Activated naive CD8-positive, alpha-beta T cell (primary cell): Measurements from ENCODE around the gene EHMT1.
A peak's percentile ranks its signal among the peaks of the same experiment; 100 is the strongest.

ENCODE experiments used
- H3K27ac Mint-ChIP-seq: one replicate; pipeline ENCODE4 v1.8.0; 2021; ENCODE audit warnings: mixed read lengths
- H3K27me3 Mint-ChIP-seq: one replicate; pipeline ENCODE4 v1.8.0; 2021; ENCODE audit warnings: mixed read lengths
- H3K36me3 Mint-ChIP-seq: one replicate; pipeline ENCODE4 v1.8.0; 2021; ENCODE audit warnings: mixed read lengths
- H3K4me1 Mint-ChIP-seq: one replicate; pipeline ENCODE4 v1.8.0; 2021; ENCODE audit warnings: low read depth, mixed read lengths
- H3K4me3 Mint-ChIP-seq: one replicate; pipeline ENCODE4 v1.8.0; 2021; ENCODE audit warnings: mild to moderate bottlenecking, mixed read lengths
- H3K9me3 Mint-ChIP-seq: one replicate; pipeline ENCODE4 v1.8.0; 2021; ENCODE audit warnings: low read depth, mixed read lengths

EHMT1 gene

DNA sequence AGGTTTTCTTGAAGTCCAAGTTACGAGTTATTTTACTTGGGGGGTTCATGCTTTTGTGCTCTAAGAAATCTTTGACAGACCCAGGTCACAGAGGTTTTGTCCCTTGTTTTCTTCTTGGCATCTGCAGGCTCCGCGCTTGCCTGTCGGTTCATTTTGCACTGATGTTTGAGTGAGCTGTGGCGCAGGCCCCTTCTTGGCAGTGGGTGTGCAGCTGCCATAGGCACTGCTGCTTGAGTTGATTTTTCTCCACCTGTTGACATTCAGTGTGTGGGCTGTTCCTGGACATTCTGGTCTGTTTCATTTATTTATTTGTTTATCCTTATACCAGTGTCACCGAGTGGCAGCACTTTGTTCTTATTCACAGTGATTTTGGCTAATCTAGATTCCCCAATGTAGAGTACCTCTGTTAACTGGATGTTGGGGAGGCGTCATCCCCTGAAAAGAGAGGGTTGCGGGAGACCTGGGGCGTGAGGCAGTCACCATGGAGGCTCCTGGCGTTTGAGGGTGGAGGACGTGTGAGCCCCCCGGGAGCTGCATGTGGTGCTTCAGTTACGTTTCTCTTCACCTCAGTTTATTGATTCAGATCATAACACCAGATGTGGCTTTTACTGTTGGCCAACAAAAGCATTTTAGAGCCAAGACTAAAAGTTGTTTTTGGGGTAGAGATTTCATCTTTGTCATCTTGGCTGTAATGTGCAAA is 137.4 kb downstream of the EHMT1 start:
- Mint-ChIP-seq H3K4me1 (peaks cover 22% of the 10 kb centered on the region), H3K27ac (peak overlapping the region; percentile 11), H3K36me3 (peaks cover 28% of the 10 kb centered on the region), H3K27me3 (no peaks in the 10 kb centered on the region), H3K4me3 (no peak overlapping the region), H3K9me3 (no peaks in the 10 kb centered on the region)

DNA sequence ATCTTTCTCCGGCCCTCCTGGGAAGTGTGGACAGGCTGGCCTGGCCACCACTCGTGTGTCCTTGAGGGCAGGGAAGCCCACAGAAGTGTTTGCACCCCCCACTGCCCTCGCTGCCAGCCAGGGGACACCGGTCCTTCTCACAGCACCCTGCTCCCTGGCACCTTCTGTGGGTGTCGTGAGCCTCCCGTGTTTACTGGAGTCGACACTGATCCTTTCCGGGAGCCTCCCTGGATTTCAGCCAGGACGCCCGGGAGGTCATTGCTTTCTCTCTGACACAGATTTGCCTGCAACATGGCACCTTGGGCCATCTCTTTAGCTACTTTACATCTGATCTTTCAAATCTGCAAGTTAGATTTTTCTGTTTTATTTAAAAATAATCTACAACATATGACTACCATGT is 138.3 kb downstream of the EHMT1 start:
- H3K9me3 Mint-ChIP-seq: no peaks in the 10 kb centered on the region
- H3K4me1 Mint-ChIP-seq: peaks cover 22% of the 10 kb centered on the region
- H3K36me3 Mint-ChIP-seq: peaks cover 29% of the 10 kb centered on the region
- peak overlapping the region; percentile 47 for H3K27ac Mint-ChIP-seq
- no peaks in the 10 kb centered on the region for H3K27me3 Mint-ChIP-seq
- H3K4me3 Mint-ChIP-seq: no peak overlapping the region

GRCh38 chr9:137757613-137758029 is 138.8 kb downstream of the EHMT1 start:
- Mint-ChIP-seq H3K9me3 (no peaks in the 10 kb centered on the region), H3K36me3 (peaks cover 33% of the 10 kb centered on the region), H3K4me1 (peaks cover 22% of the 10 kb centered on the region), H3K4me3 (no peak overlapping the region), H3K27me3 (no peaks in the 10 kb centered on the region), H3K27ac (peak overlapping the region; percentile 80)

DNA sequence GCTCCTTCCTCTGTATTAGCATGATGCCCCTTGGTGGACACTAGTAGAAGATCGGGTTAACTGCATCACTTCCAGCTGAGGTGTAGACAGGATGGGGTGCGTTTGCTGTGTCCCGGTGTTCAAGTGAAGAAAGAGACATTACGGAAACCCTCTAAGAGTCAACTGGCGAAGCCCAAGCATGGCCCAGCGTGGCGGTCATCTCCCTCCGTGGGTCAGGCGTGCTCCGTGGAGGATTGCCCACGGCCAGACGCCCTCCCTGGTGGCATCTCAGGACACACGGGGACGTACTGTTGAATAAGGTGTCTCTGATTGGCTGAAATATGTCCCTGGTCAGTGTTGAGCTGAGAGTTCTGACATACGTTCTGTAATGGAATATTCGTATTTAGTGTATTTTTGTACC is 139.3 kb downstream of the EHMT1 start:
- H3K9me3 Mint-ChIP-seq: no peaks in the 10 kb centered on the region
- peaks cover 22% of the 10 kb centered on the region for H3K4me1 Mint-ChIP-seq
- no peak overlapping the region for H3K4me3 Mint-ChIP-seq
- H3K27me3 Mint-ChIP-seq: no peaks in the 10 kb centered on the region
- H3K27ac Mint-ChIP-seq: peak overlapping the region; percentile 80
- peaks cover 29% of the 10 kb centered on the region for H3K36me3 Mint-ChIP-seq

- H3K36me3 Mint-ChIP-seq: peaks cover 24% of the 10 kb centered on the region
- H3K4me3 Mint-ChIP-seq: no peak overlapping the region
- H3K4me1 Mint-ChIP-seq: peaks cover 22% of the 10 kb centered on the region
- H3K27ac Mint-ChIP-seq: no peak overlapping the region
- H3K27me3 Mint-ChIP-seq: no peaks in the 10 kb centered on the region
- no peaks in the 10 kb centered on the region for H3K9me3 Mint-ChIP-seq
Observed at GRCh38 chr9:137759117-137759516, 140.3 kb downstream of the EHMT1 start.

DNA sequence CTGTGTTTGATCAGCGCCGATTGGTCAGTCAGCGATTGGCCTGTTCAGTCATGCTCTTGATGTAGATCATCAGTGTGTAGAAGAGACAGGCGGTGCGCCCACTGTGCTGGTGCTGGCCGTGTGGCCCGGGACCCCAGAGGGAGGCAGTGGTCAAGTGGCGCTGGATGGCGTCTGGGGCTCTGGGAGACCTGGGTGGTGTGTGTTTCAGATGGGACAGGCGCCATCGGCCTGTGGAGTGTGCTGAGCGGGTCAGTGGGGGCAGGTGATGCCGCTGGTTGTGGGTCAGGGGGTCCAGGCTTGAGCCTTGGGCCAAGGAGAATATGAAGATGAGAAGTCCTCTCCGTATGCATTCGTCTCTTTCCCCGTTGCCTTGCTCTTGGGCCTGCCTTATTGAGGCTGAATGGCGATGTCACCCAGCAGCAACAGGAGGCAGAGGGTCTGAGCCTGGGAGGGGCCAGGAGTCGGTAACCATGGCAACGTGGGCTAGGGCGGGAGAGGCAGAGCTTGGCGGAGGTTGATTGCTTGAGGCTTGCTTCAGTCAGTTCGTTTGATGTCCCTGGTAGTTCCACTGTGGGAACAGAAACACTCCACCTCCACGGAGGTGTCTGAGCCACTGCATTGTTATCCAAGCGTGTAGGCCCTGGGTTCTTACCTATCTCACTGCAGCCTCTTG is 141.0 kb downstream of the EHMT1 start:
- Mint-ChIP-seq H3K27ac (no peak overlapping the region), H3K9me3 (no peaks in the 10 kb centered on the region), H3K4me3 (no peak overlapping the region), H3K4me1 (peaks cover 22% of the 10 kb centered on the region), H3K27me3 (no peaks in the 10 kb centered on the region), H3K36me3 (peaks cover 28% of the 10 kb centered on the region)

GRCh38 chr9:137760426-137760825 is 141.6 kb downstream of the EHMT1 start:
- Mint-ChIP-seq H3K4me1 (peaks cover 22% of the 10 kb centered on the region), H3K4me3 (no peak overlapping the region), H3K27ac (no peak overlapping the region), H3K27me3 (no peaks in the 10 kb centered on the region), H3K36me3 (peaks cover 22% of the 10 kb centered on the region), H3K9me3 (no peaks in the 10 kb centered on the region)

DNA sequence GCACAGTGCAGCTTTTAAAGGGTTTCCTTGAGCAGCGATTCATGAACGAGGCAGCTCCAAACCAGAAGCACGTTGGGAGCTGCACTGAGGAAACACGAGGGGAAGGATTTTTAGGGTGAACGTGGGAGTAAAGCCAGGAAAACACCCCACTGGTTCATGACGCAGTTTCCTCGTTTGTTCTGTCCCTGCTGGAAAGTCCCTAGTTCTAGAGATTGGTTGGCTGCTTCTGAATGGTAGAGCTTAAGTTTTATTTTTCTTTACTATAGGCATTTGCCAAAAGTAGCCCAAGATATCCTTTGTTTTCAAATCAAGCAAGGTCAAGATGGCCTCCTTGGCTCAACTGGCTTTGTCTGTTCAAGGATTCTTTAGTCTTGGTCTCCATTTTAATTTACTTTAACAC is 142.2 kb downstream of the EHMT1 start:
- Mint-ChIP-seq H3K36me3 (peaks cover 20% of the 10 kb centered on the region), H3K27me3 (no peaks in the 10 kb centered on the region), H3K4me3 (no peak overlapping the region), H3K4me1 (peaks cover 22% of the 10 kb centered on the region), H3K9me3 (no peaks in the 10 kb centered on the region), H3K27ac (peak overlapping the region; percentile 58)

DNA sequence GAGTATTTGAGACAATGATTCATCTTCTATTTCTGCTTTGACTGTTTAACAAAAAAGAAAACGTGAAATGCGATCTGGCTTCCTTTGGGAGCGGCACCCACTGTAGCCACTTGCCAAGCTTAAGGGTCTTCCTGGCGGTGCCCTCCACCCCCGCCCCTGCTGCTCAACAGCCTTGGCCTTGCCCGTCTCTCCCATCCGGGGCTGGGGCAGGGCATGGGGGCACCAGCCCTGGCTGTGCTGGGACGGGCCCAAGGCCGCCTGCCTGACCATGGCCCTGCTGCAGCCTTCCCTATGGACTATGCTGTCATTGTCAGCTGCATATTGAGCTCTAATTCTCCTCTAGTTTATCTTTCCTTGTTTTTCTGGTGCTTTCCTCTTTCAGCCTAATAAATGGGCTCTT is 143.0 kb downstream of the EHMT1 start:
- H3K27me3 Mint-ChIP-seq: no peaks in the 10 kb centered on the region
- H3K4me3 Mint-ChIP-seq: no peak overlapping the region
- H3K27ac Mint-ChIP-seq: no peak overlapping the region
- peaks cover 19% of the 10 kb centered on the region for H3K4me1 Mint-ChIP-seq
- no peaks in the 10 kb centered on the region for H3K9me3 Mint-ChIP-seq
- peaks cover 20% of the 10 kb centered on the region for H3K36me3 Mint-ChIP-seq

DNA sequence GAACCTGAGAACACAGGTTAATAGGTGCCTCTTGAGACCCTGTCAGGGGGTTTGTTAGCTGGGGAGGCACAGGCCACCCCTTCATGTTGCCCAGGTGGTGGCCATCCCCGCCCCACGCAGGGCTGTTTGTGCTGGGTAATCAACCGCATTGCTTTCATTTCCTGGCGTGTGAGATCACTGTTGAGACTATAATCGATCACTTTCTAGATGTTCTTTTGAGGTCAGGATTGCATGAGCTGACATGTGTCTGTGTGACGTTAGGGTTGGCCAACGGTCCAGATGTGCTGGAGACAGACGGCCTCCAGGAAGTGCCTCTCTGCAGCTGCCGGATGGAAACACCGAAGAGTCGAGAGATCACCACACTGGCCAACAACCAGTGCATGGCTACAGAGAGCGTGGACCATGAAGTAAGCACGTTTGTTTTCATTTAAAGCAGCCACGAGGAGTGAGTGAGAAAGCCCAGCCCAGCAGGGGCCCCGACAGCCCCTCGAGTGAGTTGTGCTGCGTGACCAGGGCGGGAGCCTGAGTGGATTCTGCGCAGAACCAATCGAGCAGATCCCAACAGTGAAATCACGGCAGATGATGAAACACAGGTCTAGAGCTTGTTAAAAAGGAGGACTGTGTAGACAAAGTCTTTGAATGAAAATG is 143.7 kb downstream of the EHMT1 start:
- Mint-ChIP-seq H3K27me3 (no peaks in the 10 kb centered on the region), H3K9me3 (no peaks in the 10 kb centered on the region), H3K36me3 (peaks cover 20% of the 10 kb centered on the region), H3K4me1 (peaks cover 15% of the 10 kb centered on the region), H3K27ac (peak overlapping the region; percentile 4), H3K4me3 (no peak overlapping the region)

- H3K36me3 Mint-ChIP-seq: peaks cover 22% of the 10 kb centered on the region
- peaks cover 7% of the 10 kb centered on the region for H3K4me1 Mint-ChIP-seq
- no peaks in the 10 kb centered on the region for H3K9me3 Mint-ChIP-seq
- no peaks in the 10 kb centered on the region for H3K27me3 Mint-ChIP-seq
- H3K27ac Mint-ChIP-seq: no peak overlapping the region
- H3K4me3 Mint-ChIP-seq: no peak overlapping the region
Observed at GRCh38 chr9:137763271-137763955, 144.6 kb downstream of the EHMT1 start.

GRCh38 chr9:137764171-137764671 is 145.4 kb downstream of the EHMT1 start:
- H3K27me3 Mint-ChIP-seq: no peaks in the 10 kb centered on the region
- H3K9me3 Mint-ChIP-seq: no peaks in the 10 kb centered on the region
- no peak overlapping the region for H3K27ac Mint-ChIP-seq
- peaks cover 6% of the 10 kb centered on the region for H3K4me1 Mint-ChIP-seq
- no peak overlapping the region for H3K4me3 Mint-ChIP-seq
- peaks cover 22% of the 10 kb centered on the region for H3K36me3 Mint-ChIP-seq

DNA sequence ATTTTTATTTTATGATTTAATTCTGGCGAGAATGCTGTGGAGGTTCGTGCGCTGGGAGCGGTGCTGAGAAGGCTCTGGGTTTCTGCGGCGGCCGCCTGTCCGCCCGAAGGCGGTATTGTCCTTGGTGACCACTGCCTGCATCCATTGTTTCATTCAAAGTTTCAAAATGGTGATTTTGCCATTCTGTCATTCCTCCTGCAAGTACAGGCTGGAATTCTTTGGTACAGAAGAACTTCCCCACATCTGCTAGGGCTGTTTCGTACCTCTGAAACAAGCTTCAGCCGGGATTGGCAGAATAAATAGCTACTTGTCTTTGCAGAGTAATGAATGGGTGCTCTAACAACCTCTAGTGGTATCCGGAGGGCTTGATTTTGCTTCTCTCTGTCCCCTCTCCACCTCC is 146.2 kb downstream of the EHMT1 start:
- H3K27ac Mint-ChIP-seq: no peak overlapping the region
- H3K4me1 Mint-ChIP-seq: peaks cover 4% of the 10 kb centered on the region
- peaks cover 24% of the 10 kb centered on the region for H3K36me3 Mint-ChIP-seq

DNA sequence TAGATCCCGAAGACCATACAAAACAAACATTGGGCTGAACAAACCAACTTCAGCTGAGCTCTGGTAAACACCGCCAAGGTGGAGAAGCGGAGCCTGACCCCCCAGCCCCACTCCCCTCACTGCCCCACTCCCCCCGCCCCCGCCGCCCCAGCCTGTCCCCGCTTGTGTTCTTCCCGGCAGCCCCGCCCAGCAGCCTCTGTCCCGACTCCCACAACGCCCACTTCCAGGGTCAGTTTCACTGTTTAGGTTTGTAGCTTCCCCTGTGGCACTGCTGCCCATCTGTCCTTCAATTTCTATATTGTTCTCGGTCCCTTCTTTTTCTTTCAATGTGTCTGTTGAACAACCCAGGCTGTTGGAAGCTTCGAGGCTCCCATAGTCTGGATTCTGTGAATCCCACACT is 146.7 kb downstream of the EHMT1 start:
- Mint-ChIP-seq H3K27ac (no peak overlapping the region), H3K27me3 (no peaks in the 10 kb centered on the region), H3K4me1 (peaks cover 3% of the 10 kb centered on the region), H3K4me3 (no peak overlapping the region), H3K9me3 (peaks cover 5% of the 10 kb centered on the region), H3K36me3 (peaks cover 29% of the 10 kb centered on the region)

More for the DNA sequence above, 146.2 kb downstream of the EHMT1 start:
- Mint-ChIP-seq H3K27me3 (no peaks in the 10 kb centered on the region), H3K4me3 (no peak overlapping the region), H3K9me3 (peaks cover under 1% of the 10 kb centered on the region)

- Mint-ChIP-seq H3K9me3 (peaks cover 5% of the 10 kb centered on the region), H3K4me3 (no peak overlapping the region), H3K36me3 (peaks cover 18% of the 10 kb centered on the region), H3K27ac (no peak overlapping the region), H3K4me1 (no peaks in the 10 kb centered on the region), H3K27me3 (no peaks in the 10 kb centered on the region)
Observed at GRCh38 chr9:137771580-137771979, 152.8 kb downstream of the EHMT1 start.
